Measurements from ENCODE around the gene TCEAL8. TPM values are rescaled to one million over a fixed set of nuclear protein-coding genes. Genes with fewer than 3 reads are reported as not detected.
A peak's percentile ranks its signal among the peaks of the same experiment; 100 is the strongest.

Gene TCEAL8
- polyA plus RNA-seq, 3 donors = 7.0 to 33.7 (median 30.2) TPM

- H4K20me1 ChIP-seq (ENCODE audit: insufficient read depth, low read length) = no peaks in the 10 kb centered on the region
- TF ChIP-seq, protein P1, sequence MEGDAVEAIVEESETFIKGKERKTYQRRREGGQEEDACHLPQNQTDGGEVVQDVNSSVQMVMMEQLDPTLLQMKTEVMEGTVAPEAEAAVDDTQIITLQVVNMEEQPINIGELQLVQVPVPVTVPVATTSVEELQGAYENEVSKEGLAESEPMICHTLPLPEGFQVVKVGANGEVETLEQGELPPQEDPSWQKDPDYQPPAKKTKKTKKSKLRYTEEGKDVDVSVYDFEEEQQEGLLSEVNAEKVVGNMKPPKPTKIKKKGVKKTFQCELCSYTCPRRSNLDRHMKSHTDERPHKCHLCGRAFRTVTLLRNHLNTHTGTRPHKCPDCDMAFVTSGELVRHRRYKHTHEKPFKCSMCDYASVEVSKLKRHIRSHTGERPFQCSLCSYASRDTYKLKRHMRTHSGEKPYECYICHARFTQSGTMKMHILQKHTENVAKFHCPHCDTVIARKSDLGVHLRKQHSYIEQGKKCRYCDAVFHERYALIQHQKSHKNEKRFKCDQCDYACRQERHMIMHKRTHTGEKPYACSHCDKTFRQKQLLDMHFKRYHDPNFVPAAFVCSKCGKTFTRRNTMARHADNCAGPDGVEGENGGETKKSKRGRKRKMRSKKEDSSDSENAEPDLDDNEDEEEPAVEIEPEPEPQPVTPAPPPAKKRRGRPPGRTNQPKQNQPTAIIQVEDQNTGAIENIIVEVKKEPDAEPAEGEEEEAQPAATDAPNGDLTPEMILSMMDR (IDR thresholded peaks at IDR 0.05) = no peak
- no peak overlapping the region for H3K4me2 ChIP-seq (replicated peaks; ENCODE audit: extremely low read depth, low read length, poor library complexity, severe bottlenecking)
- Mint-ChIP-seq H3K9me3 (peaks cover 0 to 2% (median 0%) of the 10 kb centered on the region in 7 donors), H3K36me3 (peaks cover 2 to 3% of the 10 kb centered on the region in 2 donors), H3K4me1 (peaks cover 3% of the 10 kb centered on the region), H3K27me3 (ENCODE audit: low read depth in 3 of 3) (peaks cover 7 to 12% (median 11%) of the 10 kb centered on the region in 3 donors), H3K4me3 (no peak overlapping the region), H3K27ac (no peak overlapping the region)
- peaks cover 0 to 2% of the 10 kb centered on the region in 2 donors for H3K4me1 ChIP-seq (ENCODE audit: control insufficient read depth in 1 of 2, insufficient read depth in 2 of 2, low read length in 2 of 2)
- H3K9ac ChIP-seq (ENCODE audit: insufficient read depth, low read length, poor library complexity, severe bottlenecking) = no peak overlapping the region
- H3K27ac ChIP-seq (ENCODE audit: low read depth in 1 of 2, low read length in 2 of 2) = no peak overlapping the region
- H3K27me3 ChIP-seq (ENCODE audit: control insufficient read depth in 2 of 2, insufficient read depth in 2 of 2, low read length in 2 of 2) = no peaks in the 10 kb centered on the region
- H2AFZ ChIP-seq (ENCODE audit: insufficient read depth, low read depth, low read length, poor library complexity, severe bottlenecking) = no peak overlapping the region
- no peaks in the 10 kb centered on the region for H3K36me3 ChIP-seq (replicated peaks in 1 of 2; ENCODE audit: control insufficient read depth in 1 of 2, insufficient read depth in 2 of 2, low read length in 2 of 2)
- H3K4me3 ChIP-seq (replicated peaks in 1 of 3; ENCODE audit: low read depth in 2 of 3, low read length in 3 of 3) = no peak overlapping the region
- intact Hi-C loops (cut with micrococcal nuclease) = no loop called here
- no peaks in the 10 kb centered on the region for H3K79me2 ChIP-seq (ENCODE audit: insufficient read depth, low read length)
- WGBS (ENCODE audit: insufficient coverage) = 90% methylated on average over 10 of the region's 39 CpGs
- no peak for DNase-seq
- H3K9me3 ChIP-seq (replicated peaks in 1 of 2; ENCODE audit: control insufficient read depth in 1 of 2, insufficient read depth in 1 of 2, low read length in 2 of 2) = no peaks in the 10 kb centered on the region
These were observed 34.2 kb downstream of the TCEAL8 start for GRCh38 chrX:103220511-103221323.

- WGBS (ENCODE audit: insufficient coverage) = 0% methylated on average over 5 of the region's 39 CpGs
- H3K4me3 ChIP-seq (replicated peaks in 1 of 3; ENCODE audit: low read depth in 2 of 3, low read length in 3 of 3) = peak overlapping the region; percentile 64 to 75 (median 69)
- peak overlapping the region; percentile 78 to 81 for H3K4me3 Mint-ChIP-seq
- peak overlapping the region; percentile 74 for H2AFZ ChIP-seq (ENCODE audit: insufficient read depth, low read depth, low read length, poor library complexity, severe bottlenecking)
- H3K79me2 ChIP-seq (ENCODE audit: insufficient read depth, low read length) = no peaks in the 10 kb centered on the region
- peak overlapping the region; percentile 84 for H3K9ac ChIP-seq (ENCODE audit: insufficient read depth, low read length, poor library complexity, severe bottlenecking)
- peaks cover 8% of the 10 kb centered on the region for H3K4me1 Mint-ChIP-seq
- H3K9me3 Mint-ChIP-seq = peaks cover 0 to 3% (median 0%) of the 10 kb centered on the region in 7 donors
- TF ChIP-seq, protein P1 (IDR thresholded peaks at IDR 0.05) = no peak
- H3K27ac ChIP-seq (ENCODE audit: low read depth in 1 of 2, low read length in 2 of 2) = peak overlapping the region in 1 of 2 donors; percentile 80
- peak in 2 of 3 donors; percentile 5 to 7 for DNase-seq
- peaks cover 2 to 3% of the 10 kb centered on the region in 2 donors for H3K36me3 Mint-ChIP-seq
- intact Hi-C loops (cut with micrococcal nuclease) = no loop called here
- peaks cover 3 to 12% (median 3%) of the 10 kb centered on the region in 3 donors for H3K27me3 Mint-ChIP-seq (ENCODE audit: low read depth in 3 of 3)
- no peaks in the 10 kb centered on the region for H3K9me3 ChIP-seq (replicated peaks in 1 of 2; ENCODE audit: control insufficient read depth in 1 of 2, insufficient read depth in 1 of 2, low read length in 2 of 2)
- peaks cover 0 to 8% of the 10 kb centered on the region in 2 donors for H3K4me1 ChIP-seq (ENCODE audit: control insufficient read depth in 1 of 2, insufficient read depth in 2 of 2, low read length in 2 of 2)
- peak overlapping the region in 3 of 7 donors; percentile 36 to 87 (median 50) for H3K27ac Mint-ChIP-seq
- peak overlapping the region; percentile 74 for H3K4me2 ChIP-seq (replicated peaks; ENCODE audit: extremely low read depth, low read length, poor library complexity, severe bottlenecking)
- no peaks in the 10 kb centered on the region for H3K36me3 ChIP-seq (replicated peaks in 1 of 2; ENCODE audit: control insufficient read depth in 1 of 2, insufficient read depth in 2 of 2, low read length in 2 of 2)
- H3K27me3 ChIP-seq (ENCODE audit: control insufficient read depth in 2 of 2, insufficient read depth in 2 of 2, low read length in 2 of 2) = no peaks in the 10 kb centered on the region
- H4K20me1 ChIP-seq (ENCODE audit: insufficient read depth, low read length) = no peaks in the 10 kb centered on the region
These were observed 39.4 kb downstream of the TCEAL8 start for GRCh38 chrX:103215425-103215991.
